HG03108 (cell line): ENCODE measurements around the gene LTBP1.

Source experiments
- ATAC-seq: cut with Tn5 transposase; IDR thresholded peaks from one replicate; pipeline ENCODE4 v1.9.1; 2021; ENCODE audit warnings: moderate library complexity; ENCODE audit not compliant: unreplicated experiment

LTBP1 gene

GRCh38 chr2:33288011-33288410 is 341.3 kb downstream of the LTBP1 start:
- ATAC-seq: no peak

GRCh38 chr2:33289961-33290360 is 343.2 kb downstream of the LTBP1 start:
- no peak for ATAC-seq

- ATAC-seq: no peak
Measured at GRCh38 chr2:33291278-33292013, 344.7 kb downstream of the LTBP1 start.

GRCh38 chr2:33292063-33292462 is 345.3 kb downstream of the LTBP1 start:
- ATAC-seq: no peak

GRCh38 chr2:33292981-33293595 is 346.3 kb downstream of the LTBP1 start:
- ATAC-seq: no peak

GRCh38 chr2:33298233-33298632 is 351.5 kb downstream of the LTBP1 start:
- ATAC-seq: no peak

GRCh38 chr2:33301355-33301754 is 354.6 kb downstream of the LTBP1 start:
- no peak for ATAC-seq

- no peak for ATAC-seq
Measured at GRCh38 chr2:33302348-33302747, 355.6 kb downstream of the LTBP1 start.

GRCh38 chr2:33304032-33304864 is 357.5 kb downstream of the LTBP1 start:
- no peak for ATAC-seq

- no peak for ATAC-seq
Measured at GRCh38 chr2:33307659-33308270, 361.0 kb downstream of the LTBP1 start.

GRCh38 chr2:33312355-33312754 is 365.6 kb downstream of the LTBP1 start:
- ATAC-seq: no peak

GRCh38 chr2:33313039-33313438 is 366.3 kb downstream of the LTBP1 start:
- no peak for ATAC-seq

GRCh38 chr2:33314541-33314940 is 367.8 kb downstream of the LTBP1 start:
- no peak for ATAC-seq

GRCh38 chr2:33316328-33316727 is 369.6 kb downstream of the LTBP1 start:
- ATAC-seq: no peak

GRCh38 chr2:33317369-33318007 is 370.7 kb downstream of the LTBP1 start:
- ATAC-seq: no peak

GRCh38 chr2:33318456-33318855 is 371.7 kb downstream of the LTBP1 start:
- ATAC-seq: no peak

GRCh38 chr2:33320573-33320972 is 373.8 kb downstream of the LTBP1 start:
- no peak for ATAC-seq

GRCh38 chr2:33321236-33321771 is 374.6 kb downstream of the LTBP1 start:
- no peak for ATAC-seq

- ATAC-seq: no peak
Measured at GRCh38 chr2:33321876-33322483, 375.2 kb downstream of the LTBP1 start.

- ATAC-seq: no peak
Measured at GRCh38 chr2:33322612-33323011, 375.9 kb downstream of the LTBP1 start.
